ENCODE results near the gene HPCAL1. TPM values are rescaled to one million over a fixed set of nuclear protein-coding genes. Genes with fewer than 3 reads are reported as not detected.

Gene HPCAL1
- total and polyA plus RNA-seq, 2 experiments from 2014 or later: 8.3 to 25.4 TPM

DNA sequence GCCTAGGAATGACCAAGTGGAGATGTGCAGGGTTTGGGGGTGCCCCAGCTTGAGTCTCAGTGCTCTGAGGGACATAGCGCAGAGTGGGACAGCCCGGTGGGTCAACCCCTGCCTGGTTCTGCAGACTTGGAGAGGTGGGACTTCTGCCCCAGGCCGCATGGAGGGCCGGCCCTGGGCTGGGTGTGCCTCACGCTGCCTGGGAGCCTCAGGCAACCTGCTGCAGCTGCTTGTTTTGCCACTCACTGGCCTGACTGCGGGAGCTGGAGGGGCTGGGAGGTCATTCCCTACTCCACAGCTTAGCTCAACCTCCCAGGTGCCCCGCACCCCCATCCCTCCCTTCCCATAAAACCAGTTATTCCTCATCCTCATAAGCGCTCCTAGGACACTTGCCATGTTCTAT is 112.3 kb downstream of the HPCAL1 start:
- ATAC-seq (no peak), DNase-seq (ENCODE audit: low spot score) (no peak)
- H3K27me3 Mint-ChIP-seq (ENCODE audit: insufficient read depth, low read depth, poor library complexity): peaks cover 9% of the 10 kb centered on the region
- Histone ChIP-seq H3K4me3 (no peak overlapping the region), H3K9me2 (ENCODE audit: insufficient read depth) (no peaks in the 10 kb centered on the region), H3F3A (replicated peaks; ENCODE audit: low read depth) (no peaks in the 10 kb centered on the region), H3K4me1 (ENCODE audit: insufficient read depth) (no peaks in the 10 kb centered on the region), H3K79me2 (replicated peaks; ENCODE audit: insufficient read depth) (no peaks in the 10 kb centered on the region), H3K4me2 (no peak overlapping the region), H3K27ac (ENCODE audit: low read depth) (no peak overlapping the region), H2AFZ (no peak overlapping the region), H3K36me3 (ENCODE audit: insufficient read depth) (no peaks in the 10 kb centered on the region), H4K20me1 (replicated peaks; ENCODE audit: insufficient read depth) (no peaks in the 10 kb centered on the region), H3K27me3 (ENCODE audit: insufficient read depth) (no peaks in the 10 kb centered on the region)
- no peaks in the 10 kb centered on the region; the same call in 2 of the 3 replicates for H3K9me3 Mint-ChIP-seq
- no peak overlapping the region for H3K4me3 Mint-ChIP-seq
- TF ChIP-seq CREB1 (CRISPR knock-in tag; IDR thresholded peaks at IDR 0.05; ENCODE audit: low read depth) (no peak), EZH2phosphoT487 (IDR thresholded peaks at IDR 0.05; ENCODE audit: unreplicated experiment) (no peak), ZNF462 (CRISPR knock-in tag; IDR thresholded peaks at IDR 0.05) (no peak), POLR2AphosphoS5 (IDR thresholded peaks at IDR 0.05; ENCODE audit: low read depth) (no peak), ZNF114 (CRISPR knock-in tag; IDR thresholded peaks at IDR 0.05) (no peak), CTCF (conservative IDR thresholded peaks at IDR 0.05; ENCODE audit: low read depth in 2 of 2) (no peak), STAT1 (IDR thresholded peaks at IDR 0.05; ENCODE audit: unreplicated experiment) (no peak), JUNB (IDR thresholded peaks at IDR 0.05; ENCODE audit: unreplicated experiment) (no peak), ZNF331 (CRISPR knock-in tag; IDR thresholded peaks at IDR 0.05; ENCODE audit: low read depth) (no peak), NANOG (IDR thresholded peaks at IDR 0.05; ENCODE audit: borderline replicate concordance) (no peak)
- TF ChIP-seq, protein P1, sequence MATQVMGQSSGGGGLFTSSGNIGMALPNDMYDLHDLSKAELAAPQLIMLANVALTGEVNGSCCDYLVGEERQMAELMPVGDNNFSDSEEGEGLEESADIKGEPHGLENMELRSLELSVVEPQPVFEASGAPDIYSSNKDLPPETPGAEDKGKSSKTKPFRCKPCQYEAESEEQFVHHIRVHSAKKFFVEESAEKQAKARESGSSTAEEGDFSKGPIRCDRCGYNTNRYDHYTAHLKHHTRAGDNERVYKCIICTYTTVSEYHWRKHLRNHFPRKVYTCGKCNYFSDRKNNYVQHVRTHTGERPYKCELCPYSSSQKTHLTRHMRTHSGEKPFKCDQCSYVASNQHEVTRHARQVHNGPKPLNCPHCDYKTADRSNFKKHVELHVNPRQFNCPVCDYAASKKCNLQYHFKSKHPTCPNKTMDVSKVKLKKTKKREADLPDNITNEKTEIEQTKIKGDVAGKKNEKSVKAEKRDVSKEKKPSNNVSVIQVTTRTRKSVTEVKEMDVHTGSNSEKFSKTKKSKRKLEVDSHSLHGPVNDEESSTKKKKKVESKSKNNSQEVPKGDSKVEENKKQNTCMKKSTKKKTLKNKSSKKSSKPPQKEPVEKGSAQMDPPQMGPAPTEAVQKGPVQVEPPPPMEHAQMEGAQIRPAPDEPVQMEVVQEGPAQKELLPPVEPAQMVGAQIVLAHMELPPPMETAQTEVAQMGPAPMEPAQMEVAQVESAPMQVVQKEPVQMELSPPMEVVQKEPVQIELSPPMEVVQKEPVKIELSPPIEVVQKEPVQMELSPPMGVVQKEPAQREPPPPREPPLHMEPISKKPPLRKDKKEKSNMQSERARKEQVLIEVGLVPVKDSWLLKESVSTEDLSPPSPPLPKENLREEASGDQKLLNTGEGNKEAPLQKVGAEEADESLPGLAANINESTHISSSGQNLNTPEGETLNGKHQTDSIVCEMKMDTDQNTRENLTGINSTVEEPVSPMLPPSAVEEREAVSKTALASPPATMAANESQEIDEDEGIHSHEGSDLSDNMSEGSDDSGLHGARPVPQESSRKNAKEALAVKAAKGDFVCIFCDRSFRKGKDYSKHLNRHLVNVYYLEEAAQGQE (IDR thresholded peaks at IDR 0.05; ENCODE audit: unreplicated experiment): no peak
- TF ChIP-seq, protein P2, sequence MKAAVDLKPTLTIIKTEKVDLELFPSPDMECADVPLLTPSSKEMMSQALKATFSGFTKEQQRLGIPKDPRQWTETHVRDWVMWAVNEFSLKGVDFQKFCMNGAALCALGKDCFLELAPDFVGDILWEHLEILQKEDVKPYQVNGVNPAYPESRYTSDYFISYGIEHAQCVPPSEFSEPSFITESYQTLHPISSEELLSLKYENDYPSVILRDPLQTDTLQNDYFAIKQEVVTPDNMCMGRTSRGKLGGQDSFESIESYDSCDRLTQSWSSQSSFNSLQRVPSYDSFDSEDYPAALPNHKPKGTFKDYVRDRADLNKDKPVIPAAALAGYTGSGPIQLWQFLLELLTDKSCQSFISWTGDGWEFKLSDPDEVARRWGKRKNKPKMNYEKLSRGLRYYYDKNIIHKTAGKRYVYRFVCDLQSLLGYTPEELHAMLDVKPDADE (IDR thresholded peaks at IDR 0.05): no peak
- H3K36me3 Mint-ChIP-seq (ENCODE audit: low read depth): no peaks in the 10 kb centered on the region
- H3K4me1 Mint-ChIP-seq: peaks cover 2% of the 10 kb centered on the region; the same call in 2 of the 3 replicates
- no peak overlapping the region for H3K27ac Mint-ChIP-seq

Data from GM23338 (cell line).